Measurements from ENCODE around the gene CLTCL1. TPM values are rescaled to one million over a fixed set of nuclear protein-coding genes. Genes with fewer than 3 reads are reported as not detected.

CLTCL1 gene
- total and polyA plus RNA-seq, 9 of the 15 experiments (the other 6 are each of a cell fraction or from before 2014, with no cell fraction given), result 1.1 to 11.7 (median 5.0) TPM

DNA sequence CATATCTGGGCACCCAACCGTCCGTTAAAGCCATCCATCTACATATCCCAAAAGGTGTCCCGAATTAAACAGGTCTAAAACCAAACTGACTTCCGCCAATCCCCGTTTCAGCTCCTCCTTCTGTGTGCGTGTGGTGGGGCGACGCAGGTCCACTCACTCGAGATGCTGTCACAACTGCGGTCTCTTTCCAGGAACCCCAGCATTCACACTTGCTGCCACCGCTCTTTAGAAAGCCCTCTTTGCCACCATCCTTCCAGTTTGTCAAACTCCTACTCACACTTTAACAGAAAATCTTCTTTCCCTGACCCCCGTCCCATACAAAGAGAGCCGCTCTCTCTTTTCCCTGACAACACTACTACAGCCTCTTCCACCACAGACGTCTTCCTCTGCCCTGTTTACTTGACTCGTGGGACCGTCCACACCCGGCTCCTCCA lies 147.5 kb downstream of the CLTCL1 start (continued):
- TF ChIP-seq ZNF707 (CRISPR knock-in tag; conservative IDR thresholded peaks at IDR 0.05), result 0 out of 2 replicates have a peak, but pooled peaks have one; percentile 15
- no peak for TF ChIP-seq PHF8 (IDR thresholded peaks at IDR 0.05; ENCODE audit: borderline replicate concordance, low read length)
- TF ChIP-seq TRIM28 (IDR thresholded peaks at IDR 0.05), result peak; percentile 39; the same call in 1 of the 2 replicates
- peak; percentile 68 for TF ChIP-seq E2F4 (CRISPR knock-in tag; IDR thresholded peaks at IDR 0.05; ENCODE audit: low read depth)
- 0 out of 2 replicates have a peak, but pooled peaks have one; percentile 10 for TF ChIP-seq BCOR (IDR thresholded peaks at IDR 0.05)
- peak in 1 of 2 experiments; percentile 4 for TF ChIP-seq E2F6 (IDR thresholded peaks at IDR 0.05; ENCODE audit: borderline replicate concordance in 1 of 2, extremely low read depth in 1 of 2, insufficient read depth in 1 of 2, insufficient read length in 1 of 2, low read depth in 1 of 2, low read length in 1 of 2, poor library complexity in 1 of 2, severe bottlenecking in 1 of 2)
- TF ChIP-seq ZNF785 (CRISPR knock-in tag; IDR thresholded peaks at IDR 0.05), result no peak
- TF ChIP-seq MLLT1 (IDR thresholded peaks at IDR 0.05), result peak; percentile 54 to 83; a peak in 3 of 4 replicates
- TF ChIP-seq RBM34 (IDR thresholded peaks at IDR 0.05; ENCODE audit: borderline replicate concordance, insufficient read depth, low read length), result no peak
- no peak for TF ChIP-seq ZNF511 (CRISPR knock-in tag; IDR thresholded peaks at IDR 0.05)
- TF ChIP-seq NFYB (IDR thresholded peaks at IDR 0.05; ENCODE audit: extremely low read depth, insufficient read length), result no peak
- TF ChIP-seq HIVEP1 (CRISPR knock-in tag; IDR thresholded peaks at IDR 0.05), result no peak
- no peak for TF ChIP-seq CBX3 (IDR thresholded peaks at IDR 0.05; ENCODE audit: borderline replicate concordance in 1 of 2, low read length in 2 of 2)
- TF ChIP-seq CBX8 (IDR thresholded peaks at IDR 0.05; ENCODE audit: borderline replicate concordance, extremely low read depth, low read depth, low read length, poor library complexity, severe bottlenecking), result no peak
- peak; percentile 94 for TF ChIP-seq LARP7 (IDR thresholded peaks at IDR 0.05)
- peak; percentile 62; the same call in 1 of the 2 replicates for TF ChIP-seq CREB1 (IDR thresholded peaks at IDR 0.05)
- TF ChIP-seq CREB1 (CRISPR knock-in tag; IDR thresholded peaks at IDR 0.05), result no peak
- TF ChIP-seq ZNF384 (IDR thresholded peaks at IDR 0.05; ENCODE audit: low read depth, low read length), result no peak
- no peak for TF ChIP-seq PCBP2 (IDR thresholded peaks at IDR 0.05; ENCODE audit: low read depth, low read length, poor library complexity, severe bottlenecking)
- no peak for TF ChIP-seq CBFA2T2 (conservative IDR thresholded peaks at IDR 0.05)
- TF ChIP-seq KLF16 (IDR thresholded peaks at IDR 0.05), result no peak
